H9 (cell line): ENCODE data around the gene CDH16. TPM values are rescaled to one million over a fixed set of nuclear protein-coding genes. Genes with fewer than 3 reads are reported as not detected.

ENCODE experiments used
- DNase-seq: peaks from one replicate; pipeline ENCODE4 v3.0.0-alpha.2; 2017
- H2AFZ ChIP-seq: one replicate; pipeline ENCODE4 v1.6.1; 2013; ENCODE audit warnings: mild to moderate bottlenecking, low read length, control low read depth, moderate library complexity
- H2AK5ac ChIP-seq: 2 replicates; pipeline ENCODE4 v1.6.1; 2013; ENCODE audit warnings: low read length, control low read depth, mixed read lengths; ENCODE audit not compliant: insufficient read length
- H2BK120ac ChIP-seq: one replicate; pipeline ENCODE4 v1.6.1; 2013; ENCODE audit warnings: low read depth, mild to moderate bottlenecking, low read length, control low read depth, inconsistent platforms; ENCODE audit not compliant: poor library complexity, severe bottlenecking
- H2BK12ac ChIP-seq: 2 replicates; pipeline ENCODE4 v1.6.1; 2013; ENCODE audit warnings: low read length, control low read depth, mixed read lengths, low read depth; ENCODE audit not compliant: insufficient read length
- H2BK15ac ChIP-seq: 2 replicates; pipeline ENCODE4 v1.6.1; 2013; ENCODE audit warnings: low read depth, low read length, control low read depth
- H2BK20ac ChIP-seq: one replicate; pipeline ENCODE4 v1.6.1; 2013; ENCODE audit warnings: low read depth, mild to moderate bottlenecking, low read length, control low read depth, inconsistent platforms; ENCODE audit not compliant: poor library complexity, severe bottlenecking
- H2BK5ac ChIP-seq: 2 replicates; pipeline ENCODE4 v1.6.1; 2013; ENCODE audit warnings: low read length, control low read depth, mixed read lengths; ENCODE audit not compliant: insufficient read length
- H3K14ac ChIP-seq: 2 replicates; pipeline ENCODE4 v1.6.1; 2013; ENCODE audit warnings: low read length, control low read depth; ENCODE audit not compliant: insufficient read depth
- H3K18ac ChIP-seq: 2 replicates; pipeline ENCODE4 v1.6.1; 2013; ENCODE audit warnings: low read depth, mild to moderate bottlenecking, mixed read lengths, low read length, control low read depth; ENCODE audit not compliant: insufficient read length
- H3K23ac ChIP-seq: 2 replicates; pipeline ENCODE4 v1.6.1; 2013; ENCODE audit warnings: low read length, control low read depth, mixed read lengths, low read depth; ENCODE audit not compliant: insufficient read length
- H3K23me2 ChIP-seq: 2 replicates; pipeline ENCODE4 v1.6.1; 2013; ENCODE audit warnings: low read depth, mild to moderate bottlenecking, mixed read lengths, low read length, control low read depth; ENCODE audit not compliant: insufficient read length, poor library complexity, severe bottlenecking
- H3K27ac ChIP-seq: 2 replicates; pipeline ENCODE4 v1.5.1; 2013; ENCODE audit warnings: low read length, control low read depth, mixed read lengths, low read depth; ENCODE audit not compliant: insufficient read length
- H3K27me3 ChIP-seq: 2 replicates; pipeline ENCODE4 v1.6.1; 2013; ENCODE audit warnings: low read length, control low read depth, inconsistent platforms; ENCODE audit not compliant: insufficient read depth
- H3K4ac ChIP-seq: 2 replicates; pipeline ENCODE4 v1.6.1; 2013; ENCODE audit warnings: low read depth, mild to moderate bottlenecking, control low read depth, inconsistent platforms, low read length, moderate library complexity
- H3K4me1 ChIP-seq: 2 replicates; pipeline ENCODE4 v1.6.1; 2013; ENCODE audit warnings: low read length, control low read depth, inconsistent platforms; ENCODE audit not compliant: insufficient read depth
- H3K4me2 ChIP-seq: 2 replicates; pipeline ENCODE4 v1.6.1; 2013; ENCODE audit warnings: low read length, control low read depth, mixed read lengths; ENCODE audit not compliant: insufficient read length, insufficient read depth
- H3K56ac ChIP-seq: 2 replicates; pipeline ENCODE4 v1.6.1; 2013; ENCODE audit warnings: low read depth, mild to moderate bottlenecking, mixed read lengths, low read length, control low read depth; ENCODE audit not compliant: insufficient read length
- H3K79me1 ChIP-seq: 2 replicates; pipeline ENCODE4 v1.6.1; 2013; ENCODE audit warnings: low read depth, mild to moderate bottlenecking, moderate library complexity, low read length, control low read depth, inconsistent platforms; ENCODE audit not compliant: insufficient read depth, poor library complexity, severe bottlenecking
- H3K79me2 ChIP-seq: 2 replicates; pipeline ENCODE4 v1.6.1; 2013; ENCODE audit warnings: low read length, control low read depth, inconsistent platforms; ENCODE audit not compliant: insufficient read depth
- H3K9ac ChIP-seq: 2 replicates; pipeline ENCODE4 v1.6.1; 2013; ENCODE audit warnings: low read length, control low read depth, mixed read lengths; ENCODE audit not compliant: insufficient read length; ENCODE audit errors: extremely low read depth
- H3K9me3 ChIP-seq: one replicate; pipeline ENCODE4 v1.6.1; 2013; ENCODE audit warnings: low read depth, low read length, inconsistent platforms; ENCODE audit not compliant: control insufficient read depth
- H3T11ph ChIP-seq: one replicate; pipeline ENCODE4 v1.6.1; 2013; ENCODE audit warnings: mild to moderate bottlenecking, low read length, control low read depth, inconsistent platforms
- H4K20me1 ChIP-seq: one replicate; pipeline ENCODE4 v1.6.1; 2013; ENCODE audit not compliant: control insufficient read depth, insufficient read length, insufficient read depth
- H4K5ac ChIP-seq: 2 replicates; pipeline ENCODE4 v1.6.1; 2013; ENCODE audit warnings: low read depth, mild to moderate bottlenecking, mixed read lengths, low read length, control low read depth; ENCODE audit not compliant: insufficient read length
- H4K8ac ChIP-seq: replicated peaks from 2 replicates; pipeline ENCODE4 v1.6.1; 2013; ENCODE audit warnings: low read length, control low read depth, mixed read lengths, low read depth; ENCODE audit not compliant: insufficient read length
- H4K91ac ChIP-seq: 2 replicates; pipeline ENCODE4 v1.6.1; 2013; ENCODE audit warnings: low read depth, mild to moderate bottlenecking, moderate library complexity, mixed read lengths, low read length, control low read depth; ENCODE audit not compliant: insufficient read length
- H3K27ac Mint-ChIP-seq, 3 experiments: 2 replicates in 2 of 3; 3 replicates in 1 of 3; pipeline ENCODE4 v1.8.0; 2020 to 2021; ENCODE audit warnings: mixed read lengths in 3 of 3, mild to moderate bottlenecking in 1 of 3, moderate library complexity in 1 of 3
- H3K27me3 Mint-ChIP-seq: 2 replicates; pipeline ENCODE4 v1.8.0; 2021; ENCODE audit warnings: low read depth, mild to moderate bottlenecking, moderate library complexity, mixed read lengths
- H3K36me3 Mint-ChIP-seq, 3 experiments: 2 replicates in 2 of 3; 3 replicates in 1 of 3; pipeline ENCODE4 v1.8.0; 2020 to 2021; ENCODE audit warnings: low read depth in 3 of 3, mixed read lengths in 3 of 3; ENCODE audit not compliant: insufficient read depth in 1 of 3
- H3K4me1 Mint-ChIP-seq, 2 experiments: 2 replicates each; pipeline ENCODE4 v1.8.0; 2020; ENCODE audit warnings: mixed read lengths in 2 of 2
- H3K4me3 Mint-ChIP-seq, 2 experiments: 2 replicates in 1 of 2; 3 replicates in 1 of 2; pipeline ENCODE4 v1.8.0; 2020 to 2021; ENCODE audit warnings: mild to moderate bottlenecking in 2 of 2, mixed read lengths in 2 of 2, moderate library complexity in 1 of 2
- H3K9me3 Mint-ChIP-seq, 2 experiments: 2 replicates in 1 of 2; 3 replicates in 1 of 2; pipeline ENCODE4 v1.8.0; 2020; ENCODE audit warnings: mild to moderate bottlenecking in 2 of 2, mixed read lengths in 2 of 2, moderate library complexity in 1 of 2
- WGBS: extraction: QIAGEN DNeasy Blood & Tissue Kit; methylation state at CpG from one replicate; pipeline ENCODE4 v1.1.7; 2013; ENCODE audit warnings: missing lambda C conversion rate, low lambda C conversion rate, mixed read lengths; ENCODE audit not compliant: insufficient read length; ENCODE audit errors: extremely low coverage; 5-methylcytosine and 5-hydroxymethylcytosine counted together
- total RNA-seq: library from RNA; stranded (reverse); gene quantifications from 2 replicates; pipeline ENCODE4 v1.2.1, GENCODE V29; 2021
- TF ChIP-seq, protein P1 (sequence below): fragments of 200-600 bp; sonication (generic); conservative IDR thresholded peaks from 3 replicates; pipeline ENCODE4 v1.8.0; 2021; ENCODE audit warnings: antibody characterized with exemption, mild to moderate bottlenecking

The CDH16 gene
- total RNA-seq, 1 experiment from 2014 or later = not detected

DNA sequence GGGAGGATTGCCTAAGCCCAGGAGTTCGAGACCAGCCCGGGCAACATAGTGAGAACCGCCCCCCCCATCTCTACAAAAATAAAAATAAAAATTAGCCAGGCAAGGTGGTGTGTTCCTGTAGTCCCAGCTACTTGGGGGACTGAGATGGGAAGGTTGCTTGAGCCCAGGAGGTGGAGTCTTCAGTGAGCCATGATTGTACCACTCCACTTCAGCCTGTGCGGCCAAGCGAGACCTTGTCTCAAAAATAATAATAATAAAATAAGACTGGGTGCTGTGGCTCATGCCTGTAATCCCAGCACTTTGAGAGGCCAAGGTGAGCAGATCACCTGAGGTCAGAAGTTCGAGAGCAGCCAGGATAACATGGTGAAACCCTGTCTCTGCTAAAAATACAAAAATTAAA lies 26.9 kb downstream of the CDH16 start:
- Mint-ChIP-seq H3K4me1 (peaks cover 7 to 9% of the 10 kb centered on the region in 2 experiments), H3K27ac (no peak overlapping the region), H3K9me3 (no peaks in the 10 kb centered on the region), H3K27me3 (no peaks in the 10 kb centered on the region), H3K4me3 (no peak overlapping the region), H3K36me3 (peaks cover 3 to 25% (median 18%) of the 10 kb centered on the region in 3 experiments; a peak in 4 of 7 replicates)
- no peak overlapping the region for H2BK5ac ChIP-seq
- H2BK12ac ChIP-seq = no peak overlapping the region
- no peak overlapping the region for H2BK15ac ChIP-seq
- no peaks in the 10 kb centered on the region for H3K27me3 ChIP-seq
- no peak overlapping the region for H3K27ac ChIP-seq
- H3K18ac ChIP-seq = no peak overlapping the region
- TF ChIP-seq, protein P1, sequence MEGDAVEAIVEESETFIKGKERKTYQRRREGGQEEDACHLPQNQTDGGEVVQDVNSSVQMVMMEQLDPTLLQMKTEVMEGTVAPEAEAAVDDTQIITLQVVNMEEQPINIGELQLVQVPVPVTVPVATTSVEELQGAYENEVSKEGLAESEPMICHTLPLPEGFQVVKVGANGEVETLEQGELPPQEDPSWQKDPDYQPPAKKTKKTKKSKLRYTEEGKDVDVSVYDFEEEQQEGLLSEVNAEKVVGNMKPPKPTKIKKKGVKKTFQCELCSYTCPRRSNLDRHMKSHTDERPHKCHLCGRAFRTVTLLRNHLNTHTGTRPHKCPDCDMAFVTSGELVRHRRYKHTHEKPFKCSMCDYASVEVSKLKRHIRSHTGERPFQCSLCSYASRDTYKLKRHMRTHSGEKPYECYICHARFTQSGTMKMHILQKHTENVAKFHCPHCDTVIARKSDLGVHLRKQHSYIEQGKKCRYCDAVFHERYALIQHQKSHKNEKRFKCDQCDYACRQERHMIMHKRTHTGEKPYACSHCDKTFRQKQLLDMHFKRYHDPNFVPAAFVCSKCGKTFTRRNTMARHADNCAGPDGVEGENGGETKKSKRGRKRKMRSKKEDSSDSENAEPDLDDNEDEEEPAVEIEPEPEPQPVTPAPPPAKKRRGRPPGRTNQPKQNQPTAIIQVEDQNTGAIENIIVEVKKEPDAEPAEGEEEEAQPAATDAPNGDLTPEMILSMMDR = no peak
- no peak for DNase-seq
- no peaks in the 10 kb centered on the region for H3K79me2 ChIP-seq
- no peak overlapping the region for H2AFZ ChIP-seq
- H4K8ac ChIP-seq = no peak overlapping the region
- H2BK120ac ChIP-seq = no peak overlapping the region
- H3K4ac ChIP-seq = no peak overlapping the region
- H2AK5ac ChIP-seq = no peak overlapping the region
- no peak overlapping the region for H3K9ac ChIP-seq
- peaks cover 4% of the 10 kb centered on the region for H4K20me1 ChIP-seq
- no peak overlapping the region for H3K23ac ChIP-seq
- no peak overlapping the region for H2BK20ac ChIP-seq
- H3K56ac ChIP-seq = no peak overlapping the region
- H3K14ac ChIP-seq = no peak overlapping the region
- H3K9me3 ChIP-seq = no peaks in the 10 kb centered on the region
- H4K5ac ChIP-seq = no peak overlapping the region
- no peaks in the 10 kb centered on the region for H3K79me1 ChIP-seq
- H3K23me2 ChIP-seq = no peaks in the 10 kb centered on the region
- H3K4me2 ChIP-seq = no peak overlapping the region
- no peak overlapping the region for H4K91ac ChIP-seq
- H3K4me1 ChIP-seq = no peaks in the 10 kb centered on the region
- no CpG with 5 or more reads among the region's 6 CpGs for WGBS
- H3T11ph ChIP-seq = no peak overlapping the region
